ENCODE data around the gene PRKAB2.
"Not testable (repeated sequence)": the region's sequence is repeated elsewhere in the genome, so short reads cannot be mapped to it uniquely, and the experiment has no call there.

Gene PRKAB2

DNA sequence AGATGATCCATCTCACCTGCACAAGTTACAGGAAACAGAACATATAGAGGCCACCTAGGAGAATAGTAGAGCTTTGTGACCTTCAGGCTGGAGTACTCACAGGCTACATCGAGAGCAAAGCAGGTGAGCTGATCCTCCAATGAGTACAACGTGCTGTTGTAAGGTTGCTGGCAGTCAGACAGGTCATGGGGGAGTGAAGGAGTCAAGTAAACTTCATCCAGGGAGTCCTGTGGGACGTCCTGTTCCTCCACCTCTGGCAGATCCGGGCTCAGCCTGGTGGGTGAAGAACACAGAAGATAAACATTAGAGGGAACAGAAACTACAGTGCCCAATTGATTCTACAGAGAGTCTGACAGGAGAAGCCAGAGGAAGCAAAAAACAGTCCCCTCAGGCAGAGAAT, 62.5 kb downstream of the PRKAB2 start:
- DNase-seq (ENCODE audit: low spot score): no peak

DNA sequence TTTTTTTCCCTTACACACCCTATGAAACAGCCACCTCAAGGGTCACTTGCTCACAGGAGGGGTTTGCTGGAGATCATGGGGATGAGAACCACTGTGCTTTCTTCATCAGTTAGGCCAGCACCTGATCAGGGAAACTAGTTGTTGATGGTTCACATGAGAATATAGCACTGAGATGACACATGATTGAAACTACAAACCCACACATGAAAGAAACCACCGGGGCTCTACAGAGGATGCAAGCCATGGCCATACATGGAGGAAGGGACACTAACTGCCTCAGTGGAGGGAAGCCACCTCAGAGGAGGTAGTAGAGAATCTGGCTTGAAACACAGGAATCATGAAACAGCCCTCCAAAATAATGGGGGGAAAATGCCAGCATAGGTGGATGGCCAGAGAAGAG, 63.2 kb downstream of the PRKAB2 start:
- DNase-seq (ENCODE audit: low spot score): no peak

DNA sequence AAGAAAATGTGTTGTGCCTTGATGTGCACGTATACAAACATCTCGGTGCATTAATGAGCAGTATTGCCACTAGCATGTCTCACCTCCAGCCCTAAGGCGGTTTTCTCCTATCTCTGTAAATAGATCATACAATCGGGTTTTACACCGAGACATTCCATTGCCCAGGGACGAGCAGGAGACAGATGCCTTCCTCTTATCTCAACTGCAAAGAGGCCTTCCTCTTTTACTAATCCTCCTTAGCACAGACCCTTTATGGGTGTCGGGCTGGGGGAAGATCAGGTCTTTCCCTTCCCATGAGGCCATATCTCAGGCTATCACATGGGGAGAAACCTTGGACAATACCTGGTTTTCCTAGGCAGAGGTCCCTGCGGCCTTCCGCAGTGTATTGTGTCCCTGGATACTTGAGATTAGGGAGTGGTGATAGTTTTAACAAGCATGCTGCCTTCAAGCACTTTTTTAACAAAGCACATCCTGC, 65.8 kb downstream of the PRKAB2 start:
- DNase-seq (ENCODE audit: low spot score): not testable (repeated sequence)

DNA sequence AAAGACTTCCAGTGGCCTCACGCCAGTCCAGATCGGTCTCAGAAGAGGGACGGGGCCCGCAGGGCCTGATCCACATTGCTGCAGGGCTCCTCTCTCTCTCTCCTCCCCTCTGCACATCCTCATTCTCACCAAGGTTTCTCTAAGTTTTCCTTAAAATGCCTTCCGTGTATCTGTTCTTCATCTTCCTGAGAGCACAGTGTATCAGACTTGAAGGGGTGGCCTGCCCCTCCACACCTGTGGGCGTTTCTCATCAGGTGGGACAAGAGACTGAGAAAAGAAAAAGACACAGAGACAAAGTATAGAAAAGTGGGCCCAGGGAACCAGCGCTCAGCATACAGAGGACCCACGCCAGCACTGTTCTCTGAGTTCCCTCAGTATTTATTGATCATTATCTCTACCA, 66.4 kb downstream of the PRKAB2 start:
- no peak for DNase-seq (ENCODE audit: low spot score)

Measured in hematopoietic multipotent progenitor cell treated with erythropoietin and hydrocortisone succinate and interleukin-3 and kit ligand, for 17 days (in vitro differentiated cells).